Endothelial cell (in vitro differentiated cells): ENCODE measurements around the gene FLRT2. TPM values are rescaled to one million over a fixed set of nuclear protein-coding genes. Genes with fewer than 3 reads are reported as not detected.

Source experiments
- DNase-seq: peaks from one replicate; pipeline ENCODE4 v3.0.0; 2021; ENCODE audit warnings: low spot score
- H3K27ac Mint-ChIP-seq: one replicate; pipeline ENCODE4 v1.8.0; 2021; ENCODE audit warnings: mixed read lengths, inconsistent platforms; ENCODE audit not compliant: unreplicated experiment
- H3K27me3 Mint-ChIP-seq: one replicate; pipeline ENCODE4 v1.8.0; 2021; ENCODE audit warnings: mild to moderate bottlenecking, moderate library complexity, mixed read lengths, inconsistent platforms; ENCODE audit not compliant: unreplicated experiment
- H3K36me3 Mint-ChIP-seq: one replicate; pipeline ENCODE4 v1.8.0; 2021; ENCODE audit warnings: mild to moderate bottlenecking, low read depth, mixed read lengths, inconsistent platforms; ENCODE audit not compliant: unreplicated experiment
- H3K4me1 Mint-ChIP-seq: one replicate; pipeline ENCODE4 v1.8.0; 2021; ENCODE audit warnings: mild to moderate bottlenecking, mixed read lengths, inconsistent platforms; ENCODE audit not compliant: unreplicated experiment
- H3K4me3 Mint-ChIP-seq: one replicate; pipeline ENCODE4 v1.8.0; 2021; ENCODE audit warnings: mild to moderate bottlenecking, mixed read lengths, inconsistent platforms; ENCODE audit not compliant: unreplicated experiment
- H3K9me3 Mint-ChIP-seq: one replicate; pipeline ENCODE4 v1.8.0; 2021; ENCODE audit warnings: mixed read lengths, inconsistent platforms; ENCODE audit not compliant: unreplicated experiment
- CTCF ChIP-seq: fragments of 200-600 bp; sonication (generic); IDR thresholded peaks from one replicate; pipeline ENCODE4 v1.5.0; 2021; ENCODE audit warnings: antibody characterized with exemption; ENCODE audit not compliant: unreplicated experiment
- total RNA-seq: library from RNA; stranded (reverse); fragmentation: NEBNext Ultra II Directional; extraction: Animal tissue kit (Norgen Biotek cat#: 25700); gene quantifications from one replicate; pipeline ENCODE4 v1.2.1, GENCODE V29; 2021; ENCODE audit not compliant: unreplicated experiment

FLRT2 gene
- total RNA-seq, 1 donor from 2014 or later, result 7.8 TPM

- Mint-ChIP-seq H3K27me3 (peaks cover 5% of the 10 kb centered on the region), H3K27ac (no peak overlapping the region)
- no peak for DNase-seq
Observed at GRCh38 chr14:85483652-85484051, 46.3 kb upstream of the FLRT2 start.

GRCh38 chr14:85487215-85487614, 42.7 kb upstream of the FLRT2 start:
- Mint-ChIP-seq H3K9me3 (no peaks in the 10 kb centered on the region), H3K36me3 (no peaks in the 10 kb centered on the region), H3K4me1 (no peaks in the 10 kb centered on the region), H3K27ac (no peak overlapping the region), H3K4me3 (no peak overlapping the region), H3K27me3 (peaks cover 1% of the 10 kb centered on the region)
- no peak for DNase-seq
- TF ChIP-seq CTCF, result no peak

More at GRCh38 chr14:85483652-85484051, 46.3 kb upstream of the FLRT2 start:
- H3K9me3 Mint-ChIP-seq, result no peaks in the 10 kb centered on the region
- H3K4me1 Mint-ChIP-seq, result no peaks in the 10 kb centered on the region
- H3K4me3 Mint-ChIP-seq, result no peak overlapping the region
- no peak for TF ChIP-seq CTCF
- no peaks in the 10 kb centered on the region for H3K36me3 Mint-ChIP-seq

- no peak for DNase-seq
- no peak for TF ChIP-seq CTCF
- Mint-ChIP-seq H3K27me3 (no peaks in the 10 kb centered on the region), H3K27ac (no peak overlapping the region), H3K4me1 (no peaks in the 10 kb centered on the region), H3K4me3 (no peak overlapping the region), H3K9me3 (no peaks in the 10 kb centered on the region), H3K36me3 (no peaks in the 10 kb centered on the region)
Observed at GRCh38 chr14:85501751-85502150, 28.2 kb upstream of the FLRT2 start.

GRCh38 chr14:85508863-85509262, 21.1 kb upstream of the FLRT2 start:
- Mint-ChIP-seq H3K36me3 (no peaks in the 10 kb centered on the region), H3K4me3 (no peak overlapping the region), H3K27ac (no peak overlapping the region), H3K4me1 (no peaks in the 10 kb centered on the region), H3K27me3 (no peaks in the 10 kb centered on the region), H3K9me3 (no peaks in the 10 kb centered on the region)
- no peak for DNase-seq
- no peak for TF ChIP-seq CTCF

GRCh38 chr14:85512451-85512850, 17.5 kb upstream of the FLRT2 start:
- Mint-ChIP-seq H3K27me3 (no peaks in the 10 kb centered on the region), H3K4me3 (no peak overlapping the region), H3K4me1 (peaks cover 2% of the 10 kb centered on the region), H3K27ac (no peak overlapping the region), H3K9me3 (no peaks in the 10 kb centered on the region), H3K36me3 (no peaks in the 10 kb centered on the region)
- no peak for DNase-seq
- TF ChIP-seq CTCF, result no peak
